Ovary (tissue), 3 donors: ENCODE measurements around the gene SOX5.

Experiments
- EP300 ChIP-seq: sonication (generic); formaldehyde crosslinking; IDR thresholded peaks from one replicate; pipeline ENCODE4 v1.6.1; 2017; ENCODE audit warnings: antibody characterized with exemption
- POLR2A ChIP-seq: fragments of 450-650 bp; IDR thresholded peaks from one replicate; pipeline ENCODE4 v1.6.1; 2017; ENCODE audit warnings: antibody characterized with exemption, mild to moderate bottlenecking, moderate library complexity
- TF ChIP-seq, protein P1 (sequence below), 3 donors: fragments of 450-650 bp in 2 of 3; fragments of 200-600 bp in 1 of 3; IDR thresholded peaks; one replicate each; pipeline versions ENCODE4 v1.5.1 to v1.8.0; 2016 to 2022; ENCODE audit warnings: antibody characterized with exemption in 3 of 3, mild to moderate bottlenecking in 1 of 3
- donor health status: DM: no; HTN: no; CAD: no.

DNA sequence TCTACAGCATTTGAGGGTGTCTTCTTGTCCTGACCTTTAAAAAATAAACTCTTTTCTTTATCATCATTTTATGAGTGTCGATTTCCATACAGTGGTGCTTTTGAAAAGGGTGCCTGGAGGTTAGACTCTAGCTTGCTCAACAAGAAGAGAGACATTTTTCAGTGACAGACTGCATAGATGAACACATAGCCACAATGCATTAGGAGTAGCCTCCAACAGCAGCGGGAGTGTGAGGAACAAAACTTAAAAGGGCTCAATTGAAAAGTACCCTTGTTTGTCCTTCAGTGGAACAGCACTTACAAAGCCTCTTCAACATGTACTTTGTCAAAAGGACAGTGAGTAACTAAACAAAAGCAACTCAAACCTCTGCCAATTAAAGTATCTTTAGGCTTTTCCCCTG is 119.3 kb downstream of the SOX5 start:
- TF ChIP-seq POLR2A = no peak
- TF ChIP-seq, protein P1, sequence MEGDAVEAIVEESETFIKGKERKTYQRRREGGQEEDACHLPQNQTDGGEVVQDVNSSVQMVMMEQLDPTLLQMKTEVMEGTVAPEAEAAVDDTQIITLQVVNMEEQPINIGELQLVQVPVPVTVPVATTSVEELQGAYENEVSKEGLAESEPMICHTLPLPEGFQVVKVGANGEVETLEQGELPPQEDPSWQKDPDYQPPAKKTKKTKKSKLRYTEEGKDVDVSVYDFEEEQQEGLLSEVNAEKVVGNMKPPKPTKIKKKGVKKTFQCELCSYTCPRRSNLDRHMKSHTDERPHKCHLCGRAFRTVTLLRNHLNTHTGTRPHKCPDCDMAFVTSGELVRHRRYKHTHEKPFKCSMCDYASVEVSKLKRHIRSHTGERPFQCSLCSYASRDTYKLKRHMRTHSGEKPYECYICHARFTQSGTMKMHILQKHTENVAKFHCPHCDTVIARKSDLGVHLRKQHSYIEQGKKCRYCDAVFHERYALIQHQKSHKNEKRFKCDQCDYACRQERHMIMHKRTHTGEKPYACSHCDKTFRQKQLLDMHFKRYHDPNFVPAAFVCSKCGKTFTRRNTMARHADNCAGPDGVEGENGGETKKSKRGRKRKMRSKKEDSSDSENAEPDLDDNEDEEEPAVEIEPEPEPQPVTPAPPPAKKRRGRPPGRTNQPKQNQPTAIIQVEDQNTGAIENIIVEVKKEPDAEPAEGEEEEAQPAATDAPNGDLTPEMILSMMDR (IDR thresholded peaks at IDR 0.05) = no peak
- TF ChIP-seq EP300 = no peak
